Panc1 (cell line): Measurements from ENCODE around the gene BRF1. TPM values are rescaled to one million over a fixed set of nuclear protein-coding genes. Genes with fewer than 3 reads are reported as not detected.

Source experiments
- ATAC-seq: fragments of 200-7000 bp; cut with Tn5 transposase; 2 replicates; pipeline ENCODE4 v1.9.1; 2020; ENCODE audit warnings: mild to moderate bottlenecking, moderate library complexity
- BruUV-seq: library from RNA; stranded (reverse); fragments of 400-500 nt; replicated peaks from 2 replicates; lab custom pipeline; 2021; lab: Mats Ljungman, UMichigan
- CTCF ChIA-PET: fragments of 300-600 bp; sonication (Branson Sonifier 250); formaldehyde crosslinking; loops from one replicate; lab custom pipeline; 2022; ENCODE audit warnings: antibody characterized with exemption; lab: Charles Lee
- POLR2A ChIA-PET: fragments of 300-600 bp; sonication (Branson Sonifier 250); formaldehyde crosslinking; loops from one replicate; lab custom pipeline; 2022; ENCODE audit warnings: antibody characterized with exemption; lab: Charles Lee
- DNase-seq: peaks from one replicate; pipeline ENCODE4 v3.0.0-alpha.2; 2010; ENCODE audit warnings: low read depth, low spot score
- H3K27ac ChIP-seq: 2 replicates; pipeline ENCODE4 v1.5.1; 2011; ENCODE audit warnings: mild to moderate bottlenecking, low read length, inconsistent platforms
- H3K27me3 ChIP-seq: fragments of 200-500 bp; sonication (Bioruptor generic); 2 replicates; pipeline ENCODE4 v1.6.0; 2014; ENCODE audit warnings: low read length, inconsistent platforms; ENCODE audit not compliant: control insufficient read depth, insufficient read depth
- H3K36me3 ChIP-seq: fragments of 200-500 bp; sonication (Bioruptor generic); 2 replicates; pipeline ENCODE4 v1.5.1; 2014; ENCODE audit warnings: inconsistent platforms, mild to moderate bottlenecking, low read length, moderate library complexity; ENCODE audit not compliant: control insufficient read depth, insufficient read depth
- H3K4me1 ChIP-seq: 2 replicates; pipeline ENCODE4 v1.5.1; 2011; ENCODE audit warnings: inconsistent platforms, mild to moderate bottlenecking, low read length, moderate library complexity; ENCODE audit not compliant: control insufficient read depth, insufficient read depth
- H3K4me3 ChIP-seq, 2 experiments: 2 replicates each; pipeline ENCODE4 v1.5.1; 2011 to 2012; ENCODE audit warnings: low read depth in 2 of 2, low read length in 2 of 2, mild to moderate bottlenecking in 2 of 2, inconsistent platforms in 1 of 2, moderate library complexity in 1 of 2
- H3K9me3 ChIP-seq: fragments of 200-500 bp; sonication (Bioruptor generic); 2 replicates; pipeline ENCODE4 v1.5.1; 2014; ENCODE audit warnings: low read depth, mild to moderate bottlenecking, inconsistent platforms, low read length, moderate library complexity; ENCODE audit not compliant: control insufficient read depth, insufficient read depth
- CTCF ChIP-seq: fragments of 450-650 bp; IDR thresholded peaks from 2 replicates; pipeline ENCODE4 v1.5.1; 2017; ENCODE audit warnings: mild to moderate bottlenecking
- POLR2AphosphoS5 ChIP-seq: IDR thresholded peaks from 2 replicates; pipeline ENCODE4 v1.6.1; 2012; ENCODE audit warnings: mild to moderate bottlenecking, low read depth, low read length, moderate library complexity
- SIN3A ChIP-seq: IDR thresholded peaks from 2 replicates; pipeline ENCODE4 v1.6.1; 2012; ENCODE audit warnings: low read depth, mild to moderate bottlenecking, low read length, moderate library complexity, borderline replicate concordance; ENCODE audit not compliant: insufficient read depth
- TCF7L2 ChIP-seq: IDR thresholded peaks from 2 replicates; pipeline ENCODE4 v1.6.1; 2011; ENCODE audit warnings: mild to moderate bottlenecking, low read depth, low read length, inconsistent platforms
- in situ Hi-C: cut with HindIII; loops from 2 replicates; pipeline ENCODE4 v1.10.0; 2016; ENCODE audit warnings: low sequenced_read_pairs, low pct_unique_long_range_greater_than_20kb
- intact Hi-C: fragments of 100-400 bp; cut with micrococcal nuclease; formaldehyde crosslinking; loops from one replicate; pipeline ENCODE4 v1.10.0; 2022; ENCODE audit not compliant: unreplicated experiment
- total RNA-seq: library from RNA; stranded (reverse); gene quantifications from one replicate; pipeline ENCODE4 v1.2.1, GENCODE V29; 2021; ENCODE audit not compliant: unreplicated experiment
- TF ChIP-seq, protein P1 (sequence below), 2 experiments: IDR thresholded peaks; 2 replicates each; pipeline ENCODE4 v1.6.1; 2011 to 2012; ENCODE audit warnings: low read depth in 2 of 2, control low read depth in 1 of 2, low read length in 1 of 2, mild to moderate bottlenecking in 1 of 2, moderate library complexity in 1 of 2; ENCODE audit not compliant: insufficient read depth in 1 of 2

BRF1 gene
- total RNA-seq, 1 experiment from 2014 or later: 25.0 TPM

- Histone ChIP-seq H3K4me1 (peaks cover 21% of the 10 kb centered on the region), H3K9me3 (no peaks in the 10 kb centered on the region), H3K27me3 (no peaks in the 10 kb centered on the region), H3K27ac (no peak overlapping the region), H3K4me3 (no peak overlapping the region), H3K36me3 (no peaks in the 10 kb centered on the region)
- BruUV-seq: no TSS peak
- ChIA-PET POLR2A (no interaction called here), CTCF (interaction anchor here (0.5 kb wide), 1 partner anchor 9 kb away, joined by 4 read pairs; no protein-coding TSS in a partner anchor)
- TF ChIP-seq SIN3A (no peak), POLR2AphosphoS5 (no peak), CTCF (no peak), TCF7L2 (no peak)
- TF ChIP-seq, protein P1, sequence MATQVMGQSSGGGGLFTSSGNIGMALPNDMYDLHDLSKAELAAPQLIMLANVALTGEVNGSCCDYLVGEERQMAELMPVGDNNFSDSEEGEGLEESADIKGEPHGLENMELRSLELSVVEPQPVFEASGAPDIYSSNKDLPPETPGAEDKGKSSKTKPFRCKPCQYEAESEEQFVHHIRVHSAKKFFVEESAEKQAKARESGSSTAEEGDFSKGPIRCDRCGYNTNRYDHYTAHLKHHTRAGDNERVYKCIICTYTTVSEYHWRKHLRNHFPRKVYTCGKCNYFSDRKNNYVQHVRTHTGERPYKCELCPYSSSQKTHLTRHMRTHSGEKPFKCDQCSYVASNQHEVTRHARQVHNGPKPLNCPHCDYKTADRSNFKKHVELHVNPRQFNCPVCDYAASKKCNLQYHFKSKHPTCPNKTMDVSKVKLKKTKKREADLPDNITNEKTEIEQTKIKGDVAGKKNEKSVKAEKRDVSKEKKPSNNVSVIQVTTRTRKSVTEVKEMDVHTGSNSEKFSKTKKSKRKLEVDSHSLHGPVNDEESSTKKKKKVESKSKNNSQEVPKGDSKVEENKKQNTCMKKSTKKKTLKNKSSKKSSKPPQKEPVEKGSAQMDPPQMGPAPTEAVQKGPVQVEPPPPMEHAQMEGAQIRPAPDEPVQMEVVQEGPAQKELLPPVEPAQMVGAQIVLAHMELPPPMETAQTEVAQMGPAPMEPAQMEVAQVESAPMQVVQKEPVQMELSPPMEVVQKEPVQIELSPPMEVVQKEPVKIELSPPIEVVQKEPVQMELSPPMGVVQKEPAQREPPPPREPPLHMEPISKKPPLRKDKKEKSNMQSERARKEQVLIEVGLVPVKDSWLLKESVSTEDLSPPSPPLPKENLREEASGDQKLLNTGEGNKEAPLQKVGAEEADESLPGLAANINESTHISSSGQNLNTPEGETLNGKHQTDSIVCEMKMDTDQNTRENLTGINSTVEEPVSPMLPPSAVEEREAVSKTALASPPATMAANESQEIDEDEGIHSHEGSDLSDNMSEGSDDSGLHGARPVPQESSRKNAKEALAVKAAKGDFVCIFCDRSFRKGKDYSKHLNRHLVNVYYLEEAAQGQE (IDR thresholded peaks at IDR 0.05; ENCODE audit: insufficient read depth in 1 of 2, low read depth in 2 of 2, low read length in 1 of 2): no peak
- in situ Hi-C loops (no loop called here), intact Hi-C loops (no loop called here)
- no peak for DNase-seq
- ATAC-seq: no peak
Measured at GRCh38 chr14:105172476-105172875, 128.3 kb downstream of the BRF1 start.

DNA sequence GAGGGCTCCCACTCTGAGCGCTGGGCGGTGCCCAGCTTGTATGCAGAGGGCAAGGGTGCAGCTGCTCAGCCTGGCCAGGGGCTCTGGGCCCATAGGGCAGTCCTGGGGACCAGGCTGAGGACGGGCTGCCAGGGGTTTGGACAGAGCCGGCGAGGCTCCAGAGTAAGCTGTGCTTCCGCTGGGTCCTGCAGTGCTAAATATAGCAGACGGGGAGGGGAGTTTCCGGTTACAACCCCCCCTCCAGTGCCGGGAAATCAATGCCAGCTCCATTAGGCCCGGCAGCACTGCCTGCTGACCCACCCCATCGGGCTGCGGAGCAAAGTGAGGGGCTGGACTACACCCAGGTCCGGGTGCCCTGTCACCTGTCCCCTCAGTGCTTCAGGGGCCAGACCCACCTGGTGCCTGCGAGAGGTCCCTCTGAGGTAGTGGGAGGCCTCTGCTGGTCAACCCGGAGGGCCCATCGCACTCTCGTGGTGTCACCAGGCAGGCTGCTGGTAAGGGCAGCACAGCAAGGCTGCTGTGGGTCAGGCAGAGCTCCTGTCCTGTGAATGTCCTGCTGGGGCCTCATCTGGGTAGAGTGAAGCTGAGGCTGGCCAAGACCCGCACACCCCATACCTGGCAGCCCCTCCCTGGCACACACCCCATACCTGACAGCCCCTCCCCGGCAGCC is 129.7 kb downstream of the BRF1 start:
- ATAC-seq: 0 out of 2 replicates have a peak, but pooled peaks have one; percentile 9
- Histone ChIP-seq H3K4me1 (peaks cover 29% of the 10 kb centered on the region), H3K27me3 (no peaks in the 10 kb centered on the region), H3K27ac (no peak overlapping the region), H3K36me3 (no peaks in the 10 kb centered on the region), H3K4me3 (no peak overlapping the region), H3K9me3 (no peaks in the 10 kb centered on the region)
- TF ChIP-seq TCF7L2 (no peak), SIN3A (no peak), CTCF (no peak), POLR2AphosphoS5 (no peak)
- TF ChIP-seq, protein P1 (IDR thresholded peaks at IDR 0.05; ENCODE audit: insufficient read depth in 1 of 2, low read depth in 2 of 2, low read length in 1 of 2): no peak
- POLR2A ChIA-PET: no interaction called here
- CTCF ChIA-PET: interaction anchor here (0.6 kb wide), 1 partner anchor 121 kb away, joined by 3 read pairs; no protein-coding TSS in a partner anchor
- no TSS peak for BruUV-seq
- in situ Hi-C loops (no loop called here), intact Hi-C loops (no loop called here)
- no peak for DNase-seq
